GM03348 (cell line): Measurements from ENCODE around the gene SH2D2A.
"Not testable (repeated sequence)": the region's sequence is repeated elsewhere in the genome, so short reads cannot be mapped to it uniquely, and the experiment has no call there.

Experiments
- DNase-seq: peaks from one replicate; pipeline ENCODE4 v3.0.0; 2012; ENCODE audit warnings: low spot score

Gene SH2D2A

GRCh38 chr1:156768610-156769295 is 47.9 kb downstream of the SH2D2A start:
- no peak for DNase-seq

DNA sequence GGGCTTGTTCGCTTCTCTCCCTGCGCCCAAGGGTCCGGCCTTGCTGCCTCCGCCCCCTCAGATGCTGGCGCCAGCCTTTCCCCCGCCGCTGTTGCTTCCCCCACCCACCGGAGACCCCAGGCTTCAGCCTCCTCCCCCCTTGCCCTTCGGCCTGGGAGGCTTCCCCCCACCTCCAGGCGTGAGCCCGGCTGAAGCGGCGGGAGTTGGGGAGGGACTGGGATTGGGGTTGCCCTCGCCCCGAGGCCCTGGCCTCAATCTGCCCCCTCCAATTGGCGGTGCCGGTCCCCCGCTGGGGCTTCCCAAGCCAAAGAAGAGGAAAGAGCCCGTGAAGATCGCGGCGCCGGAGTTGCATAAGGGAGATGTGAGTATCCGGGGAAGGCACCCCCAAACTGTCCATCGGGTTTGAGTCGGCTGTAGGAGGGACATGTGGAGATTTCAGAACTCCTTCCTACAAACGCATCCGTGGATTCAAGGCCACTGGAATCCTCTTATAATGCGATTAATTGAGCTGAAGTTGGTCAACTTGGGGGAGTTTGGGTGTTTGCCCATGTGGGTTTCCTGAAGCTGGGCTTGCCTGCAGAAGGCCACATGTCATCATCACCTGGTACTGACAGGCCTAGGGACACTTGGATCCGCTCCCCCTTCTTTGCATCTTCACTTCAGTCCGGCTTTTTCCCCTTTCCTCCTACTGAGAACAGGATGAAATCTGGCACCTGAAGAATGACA is 48.6 kb downstream of the SH2D2A start:
- DNase-seq: peak; percentile 36

- DNase-seq: peak; percentile 93
Observed at GRCh38 chr1:156767101-156767878, 49.4 kb downstream of the SH2D2A start, which contains the start of gene PRCC. Gene PRCC, plus strand, starts transcription at chr1:156767535. Its CDS starts 237 bp downstream, at chr1:156767772.

GRCh38 chr1:156766298-156767100 is 50.1 kb downstream of the SH2D2A start:
- DNase-seq: no peak

DNA sequence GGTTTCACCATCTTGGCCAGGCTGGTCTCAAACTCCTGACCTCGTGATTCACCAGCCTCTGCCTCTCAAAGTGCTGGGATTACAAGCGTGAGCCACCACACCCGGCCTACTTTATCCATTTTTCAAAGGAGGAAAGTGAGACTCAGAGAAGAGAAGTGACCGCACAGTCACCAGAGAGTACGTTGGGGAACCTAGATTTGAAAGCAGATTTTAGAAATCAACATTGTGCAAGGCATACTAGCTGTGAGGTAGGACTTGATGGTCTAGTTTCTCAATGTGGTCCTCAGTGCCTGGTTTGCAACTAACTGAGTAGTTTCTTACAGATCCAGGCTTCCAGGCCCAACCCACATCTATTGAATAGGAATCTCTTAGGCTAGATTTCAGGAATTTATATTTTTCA is 51.0 kb downstream of the SH2D2A start:
- DNase-seq: no peak

- not testable (repeated sequence) for DNase-seq
Observed at GRCh38 chr1:156765136-156765535, 51.5 kb downstream of the SH2D2A start.

DNA sequence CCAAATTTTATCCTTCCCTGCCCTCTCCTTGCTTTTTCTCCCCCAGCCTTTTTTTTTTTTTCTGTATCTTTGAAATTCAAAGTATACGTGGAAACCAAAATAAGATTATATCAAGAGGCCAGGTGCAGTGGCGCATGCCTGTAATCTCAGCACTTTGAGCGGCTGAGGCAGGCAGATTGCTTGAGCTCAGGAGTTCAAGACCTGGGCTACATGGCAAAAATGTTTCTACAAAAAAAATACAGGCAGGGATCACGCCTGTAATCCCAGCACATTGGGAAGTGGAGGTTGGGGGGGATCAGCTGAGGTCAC is 55.9 kb downstream of the SH2D2A start:
- DNase-seq: no peak

DNA sequence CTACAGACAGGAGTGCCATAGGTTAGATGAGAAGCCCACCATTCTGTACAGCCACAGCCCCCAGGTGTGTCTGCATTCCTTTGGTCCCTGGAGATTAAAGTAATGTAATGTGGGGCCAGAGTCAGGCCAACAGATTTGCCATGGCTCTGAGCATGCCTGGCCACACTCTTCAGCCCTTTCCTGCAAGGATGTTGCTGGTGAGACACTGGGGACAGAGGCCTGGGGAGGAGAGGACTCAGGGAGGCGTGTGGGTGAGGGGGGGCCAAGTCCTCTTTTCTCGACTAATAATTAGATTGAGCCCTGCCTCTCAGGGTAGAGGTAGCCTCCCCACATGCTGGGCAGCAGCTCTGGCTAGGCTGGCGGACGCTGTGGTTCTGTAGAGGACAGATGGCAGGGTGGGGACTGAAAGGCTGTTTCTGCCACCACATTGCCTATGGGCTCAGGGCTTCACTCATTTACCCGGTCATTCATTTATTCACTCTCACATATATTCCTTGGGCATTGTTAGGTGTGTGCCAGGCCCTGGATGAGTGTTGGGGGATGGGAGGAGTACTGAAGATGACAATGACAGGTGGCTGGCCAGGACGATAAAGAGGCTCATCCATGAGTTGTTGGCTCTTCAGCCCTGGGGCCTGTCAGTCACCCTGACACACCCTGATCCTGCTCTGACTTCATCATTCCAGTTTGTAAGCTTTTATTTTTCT is 56.4 kb downstream of the SH2D2A start:
- no peak for DNase-seq

DNA sequence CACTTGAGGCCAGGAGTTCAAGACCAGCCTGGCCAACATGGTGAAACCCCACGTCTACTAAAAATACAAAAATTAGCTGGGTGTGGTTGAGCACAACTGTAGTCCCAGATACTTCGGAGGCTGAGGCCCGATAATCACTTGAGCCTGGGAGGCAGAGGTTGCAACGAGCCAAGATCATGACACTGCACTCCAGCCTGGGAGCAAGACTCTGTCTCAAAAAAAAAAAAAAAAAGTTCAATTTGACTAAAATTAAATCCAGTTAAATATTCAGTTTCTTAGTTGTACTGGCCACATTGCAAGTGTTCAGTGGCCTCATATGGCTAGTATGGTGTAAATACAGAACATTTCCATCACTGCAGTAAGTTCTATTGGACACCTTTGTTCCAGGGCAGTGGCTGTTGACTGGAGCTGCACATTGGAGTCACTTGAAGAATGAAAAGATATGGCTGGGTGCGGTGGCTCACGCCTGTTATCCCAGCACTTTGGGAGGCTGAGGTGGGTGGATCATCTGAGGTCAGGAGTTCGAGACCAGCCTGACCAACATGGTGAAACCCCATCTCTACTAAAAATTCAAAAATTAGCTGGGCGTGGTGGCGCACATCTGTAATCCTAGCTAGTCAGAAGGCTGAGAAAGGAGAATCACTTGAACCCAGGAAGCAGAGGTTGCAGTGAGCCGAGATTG is 58.9 kb downstream of the SH2D2A start:
- DNase-seq: not testable (repeated sequence)

DNA sequence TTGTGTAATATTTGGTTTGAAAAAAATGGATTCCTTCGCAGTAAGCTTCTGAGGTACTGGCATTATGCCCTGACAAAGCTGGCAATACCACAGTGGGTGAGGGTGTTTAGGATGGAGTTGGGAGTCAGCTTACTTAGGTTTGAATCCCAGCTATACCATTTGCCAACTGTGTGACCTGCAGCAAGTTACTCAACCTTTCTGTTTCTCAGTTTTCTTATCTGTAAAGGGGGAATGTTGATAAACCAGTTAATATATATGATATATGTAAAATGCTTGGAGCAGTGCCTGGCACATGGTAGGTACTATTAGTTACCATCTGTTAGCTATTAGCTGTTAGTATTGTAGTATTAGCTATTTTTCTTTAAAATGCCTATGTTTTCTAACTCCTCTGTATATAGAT is 60.3 kb downstream of the SH2D2A start:
- DNase-seq: no peak
